Keratinocyte (primary cell): ENCODE data around the gene EXOC4. TPM values are rescaled to one million over a fixed set of nuclear protein-coding genes. Genes with fewer than 3 reads are reported as not detected.

ENCODE experiments used
- DNase-seq: peaks from one replicate; pipeline ENCODE4 v3.0.0-alpha.2; 2011; ENCODE audit warnings: low read depth, missing footprints, low spot score
- FAIRE-seq: peaks from 2 replicates; lab custom pipeline; 2011; peaks lifted over from hg19 to GRCh38; lab: Jason Lieb, UNC
- H2AFZ ChIP-seq: 2 replicates; pipeline ENCODE4 v1.6.0; 2012; ENCODE audit warnings: low read length, control low read depth, inconsistent platforms; ENCODE audit not compliant: control insufficient read depth
- H3K27ac ChIP-seq: 2 replicates; pipeline ENCODE4 v1.5.1; 2011; ENCODE audit warnings: low read length; ENCODE audit not compliant: control insufficient read depth, insufficient read depth
- H3K27me3 ChIP-seq: 3 replicates; pipeline ENCODE4 v1.6.0; 2011; ENCODE audit warnings: low read length; ENCODE audit not compliant: control insufficient read depth, insufficient read depth; ENCODE audit errors: extremely low read depth
- H3K36me3 ChIP-seq, 2 experiments: 2 replicates in 1 of 2; 3 replicates in 1 of 2; pipeline ENCODE4 v1.5.1; 2011; ENCODE audit warnings: low read length in 2 of 2, mild to moderate bottlenecking in 1 of 2; ENCODE audit not compliant: control insufficient read depth in 2 of 2, insufficient read depth in 2 of 2; ENCODE audit errors: extremely low read depth in 1 of 2
- H3K4me1 ChIP-seq: 3 replicates; pipeline ENCODE4 v1.5.1; 2011; ENCODE audit warnings: low read length; ENCODE audit not compliant: control insufficient read depth, insufficient read depth; ENCODE audit errors: extremely low read depth
- H3K4me2 ChIP-seq: 3 replicates; pipeline ENCODE4 v1.6.0; 2011; ENCODE audit warnings: low read depth, low read length; ENCODE audit not compliant: control insufficient read depth, insufficient read depth; ENCODE audit errors: extremely low read depth
- H3K4me3 ChIP-seq, 3 experiments: fragments of 200-600 bp in 1 of 3; sonication (generic) in 1 of 3; 2 replicates in 2 of 3; 3 replicates in 1 of 3; pipeline ENCODE4 v1.5.1; 2011 to 2016; ENCODE audit warnings: low read length in 3 of 3, mild to moderate bottlenecking in 3 of 3, control low read depth in 2 of 3, inconsistent platforms in 1 of 3, low read depth in 1 of 3, mixed read lengths in 1 of 3, mixed run types in 1 of 3, moderate library complexity in 1 of 3; ENCODE audit not compliant: control insufficient read depth in 2 of 3, insufficient read depth in 2 of 3; ENCODE audit errors: extremely low read depth in 1 of 3
- H3K79me2 ChIP-seq: 2 replicates; pipeline ENCODE4 v1.6.0; 2012; ENCODE audit warnings: low read length; ENCODE audit not compliant: control insufficient read depth, insufficient read depth
- H3K9ac ChIP-seq: 3 replicates; pipeline ENCODE4 v1.6.0; 2011; ENCODE audit warnings: low read length; ENCODE audit not compliant: control insufficient read depth, insufficient read depth; ENCODE audit errors: extremely low read depth
- H3K9me1 ChIP-seq: 3 replicates; pipeline ENCODE4 v1.6.0; 2011; ENCODE audit warnings: low read length; ENCODE audit not compliant: control insufficient read depth, insufficient read depth; ENCODE audit errors: extremely low read depth
- H3K9me3 ChIP-seq: 2 replicates; pipeline ENCODE4 v1.5.1; 2012; ENCODE audit warnings: low read depth, low read length; ENCODE audit not compliant: control insufficient read depth
- H4K20me1 ChIP-seq: 3 replicates; pipeline ENCODE4 v1.6.0; 2011; ENCODE audit warnings: low read length; ENCODE audit not compliant: control insufficient read depth, insufficient read depth; ENCODE audit errors: extremely low read depth
- EZH2 ChIP-seq: IDR thresholded peaks from one replicate; pipeline ENCODE4 v1.6.1; 2012; ENCODE audit warnings: inconsistent platforms, mild to moderate bottlenecking, low read length, moderate library complexity
- dilution Hi-C: fragments of 300-500 bp; cut with MboI; formaldehyde crosslinking; loops from one replicate; pipeline ENCODE4 v1.7.0; 2020; ENCODE audit warnings: low sequenced_read_pairs; ENCODE audit not compliant: extremely low pct_ligation_motif_present
- polyA plus RNA-seq, 5 experiments: library from polyadenylated mRNA; depleted of rRNA in 3 of 5; stranded (reverse) in 3 of 5; stranded (forward) in 1 of 5; unstranded in 1 of 5; fragments of >200 nt; gene quantifications; 1 replicate in 1 of 5; 2 replicates in 3 of 5; 3 replicates in 1 of 5; pipeline versions ENCODE4 v1.2.1 to v1.2.3, GENCODE V29; 2011 to 2012; ENCODE audit warnings: missing spikeins in 2 of 5, low read depth in 1 of 5, low replicate concordance in 1 of 5
- TF ChIP-seq, protein P1 (sequence below), 3 experiments: IDR thresholded peaks in 1 of 3; conservative IDR thresholded peaks in 1 of 3; optimal IDR thresholded peaks in 1 of 3; 2 replicates in 2 of 3; 3 replicates in 1 of 3; pipeline versions ENCODE3 to v1.5.1; 2011; ENCODE audit warnings: low read length in 3 of 3, mild to moderate bottlenecking in 3 of 3, moderate library complexity in 2 of 3, control low read depth in 1 of 3, inconsistent platforms in 1 of 3; ENCODE audit not compliant: insufficient read depth in 2 of 3; ENCODE audit errors: extremely low read depth in 1 of 3

Gene EXOC4
- polyA plus RNA-seq, 1 donor (not counting 4 experiments of a cell fraction or from before 2014, with no cell fraction given), result 52.6 TPM

GRCh38 chr7:133846203-133846945 lies 593.5 kb downstream of the EXOC4 start:
- peaks cover 4% of the 10 kb centered on the region for H3K4me1 ChIP-seq
- H3K4me3 ChIP-seq, result no peak overlapping the region
- H2AFZ ChIP-seq, result no peak overlapping the region
- DNase-seq, result no peak
- no peaks in the 10 kb centered on the region for H3K27me3 ChIP-seq
- no peaks in the 10 kb centered on the region for H3K79me2 ChIP-seq
- H3K27ac ChIP-seq, result no peak overlapping the region
- H3K36me3 ChIP-seq, result no peaks in the 10 kb centered on the region
- FAIRE-seq, result no peak
- dilution Hi-C loops, result no loop called here
- H3K9ac ChIP-seq, result no peak overlapping the region
- H3K4me2 ChIP-seq, result no peak overlapping the region
- no peaks in the 10 kb centered on the region for H3K9me3 ChIP-seq
- no peaks in the 10 kb centered on the region for H3K9me1 ChIP-seq
- TF ChIP-seq, protein P1, sequence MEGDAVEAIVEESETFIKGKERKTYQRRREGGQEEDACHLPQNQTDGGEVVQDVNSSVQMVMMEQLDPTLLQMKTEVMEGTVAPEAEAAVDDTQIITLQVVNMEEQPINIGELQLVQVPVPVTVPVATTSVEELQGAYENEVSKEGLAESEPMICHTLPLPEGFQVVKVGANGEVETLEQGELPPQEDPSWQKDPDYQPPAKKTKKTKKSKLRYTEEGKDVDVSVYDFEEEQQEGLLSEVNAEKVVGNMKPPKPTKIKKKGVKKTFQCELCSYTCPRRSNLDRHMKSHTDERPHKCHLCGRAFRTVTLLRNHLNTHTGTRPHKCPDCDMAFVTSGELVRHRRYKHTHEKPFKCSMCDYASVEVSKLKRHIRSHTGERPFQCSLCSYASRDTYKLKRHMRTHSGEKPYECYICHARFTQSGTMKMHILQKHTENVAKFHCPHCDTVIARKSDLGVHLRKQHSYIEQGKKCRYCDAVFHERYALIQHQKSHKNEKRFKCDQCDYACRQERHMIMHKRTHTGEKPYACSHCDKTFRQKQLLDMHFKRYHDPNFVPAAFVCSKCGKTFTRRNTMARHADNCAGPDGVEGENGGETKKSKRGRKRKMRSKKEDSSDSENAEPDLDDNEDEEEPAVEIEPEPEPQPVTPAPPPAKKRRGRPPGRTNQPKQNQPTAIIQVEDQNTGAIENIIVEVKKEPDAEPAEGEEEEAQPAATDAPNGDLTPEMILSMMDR (optimal IDR thresholded peaks at IDR 0.05 in 1 of 3, IDR thresholded peaks at IDR 0.05 in 1 of 3, conservative IDR thresholded peaks at IDR 0.05 in 1 of 3; ENCODE audit: extremely low read depth in 1 of 3, insufficient read depth in 2 of 3, low read length in 3 of 3), result no peak
- TF ChIP-seq EZH2, result no peak
- no peaks in the 10 kb centered on the region for H4K20me1 ChIP-seq

- DNase-seq, result no peak
- Histone ChIP-seq H3K9me1 (no peaks in the 10 kb centered on the region), H2AFZ (no peak overlapping the region), H3K36me3 (no peaks in the 10 kb centered on the region), H3K27ac (no peak overlapping the region), H3K79me2 (no peaks in the 10 kb centered on the region), H3K4me2 (no peak overlapping the region), H4K20me1 (no peaks in the 10 kb centered on the region), H3K9me3 (no peaks in the 10 kb centered on the region), H3K9ac (no peak overlapping the region), H3K4me3 (no peak overlapping the region), H3K27me3 (no peaks in the 10 kb centered on the region), H3K4me1 (peaks cover 34% of the 10 kb centered on the region)
- TF ChIP-seq, protein P1 (optimal IDR thresholded peaks at IDR 0.05 in 1 of 3, IDR thresholded peaks at IDR 0.05 in 1 of 3, conservative IDR thresholded peaks at IDR 0.05 in 1 of 3; ENCODE audit: extremely low read depth in 1 of 3, insufficient read depth in 2 of 3, low read length in 3 of 3), result no peak
- no peak for TF ChIP-seq EZH2
- no peak for FAIRE-seq
- dilution Hi-C loops, result no loop called here
Observed at GRCh38 chr7:133850497-133851280, 597.8 kb downstream of the EXOC4 start.
